WTC11 (cell line): ENCODE results near the gene PREPL. TPM values are rescaled to one million over a fixed set of nuclear protein-coding genes. Genes with fewer than 3 reads are reported as not detected.
A peak's percentile ranks its signal among the peaks of the same experiment; 100 is the strongest.

ENCODE experiments used
- ATAC-seq: fragments of 200-7000 bp; cut with Tn5 transposase; 2 replicates; pipeline ENCODE4 v1.10.0; 2021; ENCODE audit warnings: mild to moderate bottlenecking, moderate library complexity
- CTCF ChIA-PET: fragments of 300-600 bp; sonication (Branson Sonifier 250); formaldehyde crosslinking; loops from one replicate; lab custom pipeline; 2021; ENCODE audit warnings: antibody characterized with exemption; lab: Charles Lee
- POLR2A ChIA-PET: fragments of 350-600 bp; sonication (Branson Sonifier 250); formaldehyde crosslinking; loops from one replicate; lab custom pipeline; 2021; ENCODE audit warnings: antibody characterized with exemption; lab: Charles Lee
- DNase-seq: peaks from one replicate; pipeline ENCODE4 v3.0.0; 2021; ENCODE audit warnings: low spot score
- H3K27ac Mint-ChIP-seq: 2 replicates; pipeline ENCODE4 v1.8.0; 2021; ENCODE audit warnings: mixed read lengths
- H3K27me3 Mint-ChIP-seq: 2 replicates; pipeline ENCODE4 v1.8.0; 2021; ENCODE audit warnings: low read depth, mild to moderate bottlenecking, moderate library complexity, mixed read lengths
- H3K36me3 Mint-ChIP-seq: 2 replicates; pipeline ENCODE4 v1.8.0; 2021; ENCODE audit warnings: mixed read lengths
- H3K4me1 Mint-ChIP-seq: 2 replicates; pipeline ENCODE4 v1.8.0; 2022; ENCODE audit warnings: mixed read lengths
- H3K4me3 Mint-ChIP-seq: 2 replicates; pipeline ENCODE4 v1.8.0; 2021; ENCODE audit warnings: mild to moderate bottlenecking, moderate library complexity, mixed read lengths
- H3K9me3 Mint-ChIP-seq: 2 replicates; pipeline ENCODE4 v1.8.0; 2021; ENCODE audit warnings: mixed read lengths
- ERG ChIP-seq: fragments of 250-450 bp; sonication (Bioruptor Pico); IDR thresholded peaks from 2 replicates; pipeline ENCODE4 v1.8.0; 2021; ENCODE audit warnings: mild to moderate bottlenecking
- FOXP1 ChIP-seq: sonication (generic); formaldehyde crosslinking; IDR thresholded peaks from 2 replicates; pipeline ENCODE4 v1.8.0; 2022; ENCODE audit warnings: missing genetic modification reagents, mild to moderate bottlenecking, moderate library complexity, borderline replicate concordance
- GRHL2 ChIP-seq: fragments of 250-450 bp; sonication (Bioruptor Pico); IDR thresholded peaks from 2 replicates; pipeline ENCODE4 v1.8.0; 2022; ENCODE audit warnings: mild to moderate bottlenecking, moderate library complexity; ENCODE audit not compliant: insufficient replicate concordance, severe bottlenecking
- HMGXB4 ChIP-seq: sonication (generic); formaldehyde crosslinking; IDR thresholded peaks from 2 replicates; pipeline ENCODE4 v1.8.1; 2023; ENCODE audit warnings: mild to moderate bottlenecking, moderate library complexity, missing genetic modification reagents
- KAT7 ChIP-seq: sonication (generic); formaldehyde crosslinking; IDR thresholded peaks from 2 replicates; pipeline ENCODE4 v1.8.1; 2023; ENCODE audit warnings: missing genetic modification reagents, mild to moderate bottlenecking, borderline replicate concordance
- MAX ChIP-seq: sonication (generic); formaldehyde crosslinking; IDR thresholded peaks from 2 replicates; pipeline ENCODE4 v1.8.0; 2022; ENCODE audit warnings: mild to moderate bottlenecking, missing genetic modification reagents
- NFYB ChIP-seq: sonication (generic); formaldehyde crosslinking; conservative IDR thresholded peaks from 2 replicates; pipeline ENCODE4 v1.8.0; 2022; ENCODE audit warnings: low read depth, missing genetic modification reagents
- NR2C2 ChIP-seq: sonication (generic); formaldehyde crosslinking; IDR thresholded peaks from 2 replicates; pipeline ENCODE4 v1.8.0; 2022; ENCODE audit warnings: mild to moderate bottlenecking, missing genetic modification reagents
- RORB ChIP-seq: fragments of 250-450 bp; sonication (Bioruptor Pico); IDR thresholded peaks from 2 replicates; pipeline ENCODE4 v1.9.0; 2021; ENCODE audit warnings: mild to moderate bottlenecking
- ZNF138 ChIP-seq: sonication (generic); formaldehyde crosslinking; conservative IDR thresholded peaks from 2 replicates; pipeline ENCODE4 v1.8.1; 2022; ENCODE audit warnings: mild to moderate bottlenecking, moderate library complexity, missing genetic modification reagents
- ZNF263 ChIP-seq: sonication (generic); formaldehyde crosslinking; IDR thresholded peaks from 2 replicates; pipeline ENCODE4 v1.8.1; 2022; ENCODE audit warnings: low read depth, mild to moderate bottlenecking, moderate library complexity, missing genetic modification reagents
- ZNF317 ChIP-seq: sonication (generic); formaldehyde crosslinking; IDR thresholded peaks from 2 replicates; pipeline ENCODE4 v1.8.1; 2023; ENCODE audit warnings: low read depth, mild to moderate bottlenecking, moderate library complexity, missing genetic modification reagents, borderline replicate concordance
- ZNF416 ChIP-seq: fragments of 250-450 bp; sonication (Bioruptor Pico); IDR thresholded peaks from 2 replicates; pipeline ENCODE4 v1.9.0; 2021; ENCODE audit warnings: mild to moderate bottlenecking, inconsistent platforms
- ZNF425 ChIP-seq: fragments of 250-450 bp; sonication (Bioruptor Pico); conservative IDR thresholded peaks from 2 replicates; pipeline ENCODE4 v1.9.0; 2021; ENCODE audit warnings: mild to moderate bottlenecking
- ZNF671 ChIP-seq: fragments of 250-450 bp; sonication (Bioruptor Pico); IDR thresholded peaks from 2 replicates; pipeline ENCODE4 v1.8.0; 2021; ENCODE audit warnings: mild to moderate bottlenecking
- total RNA-seq: library from RNA; stranded (reverse); gene quantifications from 3 replicates; pipeline ENCODE4 v1.2.3, GENCODE V29; 2021
- TF ChIP-seq, protein P1 (sequence below): sonication (generic); formaldehyde crosslinking; conservative IDR thresholded peaks from 2 replicates; pipeline ENCODE4 v1.8.1; 2023; ENCODE audit warnings: mild to moderate bottlenecking, low read depth, missing genetic modification reagents, moderate library complexity
- TF ChIP-seq, protein P2 (sequence below): fragments of 250-450 bp; sonication (Bioruptor Pico); IDR thresholded peaks from 2 replicates; pipeline ENCODE4 v1.9.0; 2021; ENCODE audit warnings: mild to moderate bottlenecking

PREPL gene
- total RNA-seq, 1 experiment from 2014 or later = 29.3 TPM

GRCh38 chr2:44314362-44314761 lies 46.9 kb downstream of the PREPL start:
- DNase-seq = no peak
- Mint-ChIP-seq H3K4me1 (no peaks in the 10 kb centered on the region), H3K4me3 (no peak overlapping the region), H3K27ac (no peak overlapping the region), H3K27me3 (no peaks in the 10 kb centered on the region), H3K36me3 (peaks cover 49% of the 10 kb centered on the region), H3K9me3 (peaks cover 27% of the 10 kb centered on the region)
- ATAC-seq = no peak
- CTCF ChIA-PET = interaction anchor here (1.0 kb wide), 1 partner anchor 66 kb away, joined by 4 read pairs; no protein-coding TSS in a partner anchor
- POLR2A ChIA-PET = no interaction called here
- TF ChIP-seq NR2C2 (CRISPR knock-in tag) = no peak
- no peak for TF ChIP-seq ZNF425 (CRISPR knock-in tag)
- TF ChIP-seq MAX = no peak
- TF ChIP-seq RORB (CRISPR knock-in tag) = no peak
- no peak for TF ChIP-seq ZNF138
- no peak for TF ChIP-seq ERG (CRISPR knock-in tag)
- TF ChIP-seq NFYB (CRISPR knock-in tag) = no peak
- TF ChIP-seq, protein P1, sequence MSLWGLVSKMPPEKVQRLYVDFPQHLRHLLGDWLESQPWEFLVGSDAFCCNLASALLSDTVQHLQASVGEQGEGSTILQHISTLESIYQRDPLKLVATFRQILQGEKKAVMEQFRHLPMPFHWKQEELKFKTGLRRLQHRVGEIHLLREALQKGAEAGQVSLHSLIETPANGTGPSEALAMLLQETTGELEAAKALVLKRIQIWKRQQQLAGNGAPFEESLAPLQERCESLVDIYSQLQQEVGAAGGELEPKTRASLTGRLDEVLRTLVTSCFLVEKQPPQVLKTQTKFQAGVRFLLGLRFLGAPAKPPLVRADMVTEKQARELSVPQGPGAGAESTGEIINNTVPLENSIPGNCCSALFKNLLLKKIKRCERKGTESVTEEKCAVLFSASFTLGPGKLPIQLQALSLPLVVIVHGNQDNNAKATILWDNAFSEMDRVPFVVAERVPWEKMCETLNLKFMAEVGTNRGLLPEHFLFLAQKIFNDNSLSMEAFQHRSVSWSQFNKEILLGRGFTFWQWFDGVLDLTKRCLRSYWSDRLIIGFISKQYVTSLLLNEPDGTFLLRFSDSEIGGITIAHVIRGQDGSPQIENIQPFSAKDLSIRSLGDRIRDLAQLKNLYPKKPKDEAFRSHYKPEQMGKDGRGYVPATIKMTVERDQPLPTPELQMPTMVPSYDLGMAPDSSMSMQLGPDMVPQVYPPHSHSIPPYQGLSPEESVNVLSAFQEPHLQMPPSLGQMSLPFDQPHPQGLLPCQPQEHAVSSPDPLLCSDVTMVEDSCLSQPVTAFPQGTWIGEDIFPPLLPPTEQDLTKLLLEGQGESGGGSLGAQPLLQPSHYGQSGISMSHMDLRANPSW (CRISPR knock-in tag) = no peak
- no peak for TF ChIP-seq GRHL2 (CRISPR knock-in tag)
- TF ChIP-seq, protein P2, sequence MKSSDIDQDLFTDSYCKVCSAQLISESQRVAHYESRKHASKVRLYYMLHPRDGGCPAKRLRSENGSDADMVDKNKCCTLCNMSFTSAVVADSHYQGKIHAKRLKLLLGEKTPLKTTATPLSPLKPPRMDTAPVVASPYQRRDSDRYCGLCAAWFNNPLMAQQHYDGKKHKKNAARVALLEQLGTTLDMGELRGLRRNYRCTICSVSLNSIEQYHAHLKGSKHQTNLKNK (CRISPR knock-in tag) = no peak
- TF ChIP-seq ZNF416 = no peak
- no peak for TF ChIP-seq ZNF263 (CRISPR knock-in tag)
- no peak for TF ChIP-seq ZNF671

GRCh38 chr2:44310287-44310686 lies 51.0 kb downstream of the PREPL start:
- H3K27me3 Mint-ChIP-seq = no peaks in the 10 kb centered on the region
- peaks cover 42% of the 10 kb centered on the region for H3K9me3 Mint-ChIP-seq
- no peak for ATAC-seq
- no peak overlapping the region for H3K27ac Mint-ChIP-seq
- POLR2A ChIA-PET = no interaction called here
- no peak for DNase-seq
- peaks cover 54% of the 10 kb centered on the region for H3K36me3 Mint-ChIP-seq
- CTCF ChIA-PET = no interaction called here
- H3K4me3 Mint-ChIP-seq = no peak overlapping the region
- no peaks in the 10 kb centered on the region for H3K4me1 Mint-ChIP-seq
- no peak for TF ChIP-seq FOXP1 (CRISPR knock-in tag)
- TF ChIP-seq HMGXB4 (CRISPR knock-in tag) = no peak
- TF ChIP-seq KAT7 = no peak
- peak; percentile 95 for TF ChIP-seq ZNF317 (CRISPR knock-in tag)
